Middle frontal gyrus (tissue), 1 donor: ENCODE measurements around the gene GBA2.

Experiments used
- DNase-seq: peaks from one replicate; pipeline ENCODE4 v3.0.0-alpha.2; 2015; ENCODE audit warnings: low spot score; ENCODE audit errors: extremely low spot score

Gene GBA2

GRCh38 chr9:35717132-35717870 is 31.7 kb downstream of the GBA2 start:
- DNase-seq = no peak

GRCh38 chr9:35716230-35716629 is 32.8 kb downstream of the GBA2 start:
- DNase-seq = no peak

GRCh38 chr9:35714579-35715252 is 34.3 kb downstream of the GBA2 start:
- no peak for DNase-seq

- DNase-seq = no peak
Observed at GRCh38 chr9:35714123-35714522, 34.9 kb downstream of the GBA2 start.

- DNase-seq = no peak
Observed at GRCh38 chr9:35713578-35713977, 35.5 kb downstream of the GBA2 start.

- DNase-seq = no peak
Observed at GRCh38 chr9:35712762-35713400, 36.1 kb downstream of the GBA2 start.

- DNase-seq = no peak
Observed at GRCh38 chr9:35711501-35712428, 37.3 kb downstream of the GBA2 start.

GRCh38 chr9:35710818-35711500 is 38.1 kb downstream of the GBA2 start:
- DNase-seq = no peak

GRCh38 chr9:35708146-35708545 is 40.9 kb downstream of the GBA2 start:
- DNase-seq = no peak

GRCh38 chr9:35706951-35707350 is 42.1 kb downstream of the GBA2 start:
- no peak for DNase-seq

- DNase-seq = no peak
Observed at GRCh38 chr9:35705836-35706430, 43.1 kb downstream of the GBA2 start.

GRCh38 chr9:35705372-35705771 is 43.7 kb downstream of the GBA2 start:
- no peak for DNase-seq

GRCh38 chr9:35703906-35704672 is 44.9 kb downstream of the GBA2 start:
- DNase-seq = no peak

- no peak for DNase-seq
Observed at GRCh38 chr9:35702696-35703095, 46.3 kb downstream of the GBA2 start.

GRCh38 chr9:35700942-35701341 is 48.1 kb downstream of the GBA2 start:
- DNase-seq = no peak

- DNase-seq = no peak
Observed at GRCh38 chr9:35700031-35700430, 49.0 kb downstream of the GBA2 start.

GRCh38 chr9:35698231-35698630 is 50.8 kb downstream of the GBA2 start:
- no peak for DNase-seq

GRCh38 chr9:35697486-35697885 is 51.5 kb downstream of the GBA2 start:
- no peak for DNase-seq

- DNase-seq = peak; percentile 15
Observed at GRCh38 chr9:35696520-35697215, 52.4 kb downstream of the GBA2 start.
